PFSK-1 (cell line): ENCODE data around the gene RNASEH1.

ENCODE experiments used
- FOXP2 ChIP-seq: optimal IDR thresholded peaks from 2 replicates; pipeline ENCODE3; 2011; ENCODE audit warnings: borderline replicate concordance, control low read depth, inconsistent platforms; ENCODE audit not compliant: insufficient read depth; ENCODE audit errors: extremely low read length, extremely low read depth
- POLR2AphosphoS5 ChIP-seq: IDR thresholded peaks from 2 replicates; pipeline ENCODE4 v1.6.1; 2012; ENCODE audit warnings: low read depth, mild to moderate bottlenecking, control low read depth, low read length, moderate library complexity
- REST ChIP-seq, 2 experiments: IDR thresholded peaks; 2 replicates each; pipeline versions ENCODE4 v1.6.1 to v1.8.0; 2011 to 2012; ENCODE audit warnings: low read depth in 2 of 2, low read length in 2 of 2, control low read depth in 1 of 2, inconsistent platforms in 1 of 2, mild to moderate bottlenecking in 1 of 2, moderate library complexity in 1 of 2; ENCODE audit not compliant: insufficient read depth in 1 of 2
- SIN3A ChIP-seq: IDR thresholded peaks from 2 replicates; pipeline ENCODE4 v1.6.1; 2012; ENCODE audit warnings: mild to moderate bottlenecking, low read length, moderate library complexity, borderline replicate concordance; ENCODE audit not compliant: insufficient read depth
- TAF1 ChIP-seq: IDR thresholded peaks from 2 replicates; pipeline ENCODE4 v1.6.1; 2012; ENCODE audit warnings: low read length, control low read depth, borderline replicate concordance; ENCODE audit not compliant: insufficient read depth

RNASEH1 gene

GRCh38 chr2:3588084-3588483, 30.0 kb upstream of the RNASEH1 start:
- TF ChIP-seq TAF1 (no peak), POLR2AphosphoS5 (no peak), REST (IDR thresholded peaks at IDR 0.05; ENCODE audit: insufficient read depth in 1 of 2, low read depth in 2 of 2, low read length in 2 of 2) (no peak), SIN3A (no peak), FOXP2 (no peak)

- no peak for TF ChIP-seq FOXP2
- no peak for TF ChIP-seq REST (IDR thresholded peaks at IDR 0.05; ENCODE audit: insufficient read depth in 1 of 2, low read depth in 2 of 2, low read length in 2 of 2)
- TF ChIP-seq TAF1, result no peak
- no peak for TF ChIP-seq SIN3A
These were observed 29.3 kb upstream of the RNASEH1 start for GRCh38 chr2:3587432-3587831.

GRCh38 chr2:3587021-3587420, 28.9 kb upstream of the RNASEH1 start:
- TF ChIP-seq SIN3A (no peak), POLR2AphosphoS5 (no peak), REST (IDR thresholded peaks at IDR 0.05; ENCODE audit: insufficient read depth in 1 of 2, low read depth in 2 of 2, low read length in 2 of 2) (no peak), TAF1 (no peak), FOXP2 (no peak)

- no peak for TF ChIP-seq REST (IDR thresholded peaks at IDR 0.05; ENCODE audit: insufficient read depth in 1 of 2, low read depth in 2 of 2, low read length in 2 of 2)
- TF ChIP-seq POLR2AphosphoS5, result no peak
- TF ChIP-seq FOXP2, result no peak
- TF ChIP-seq TAF1, result no peak
- TF ChIP-seq SIN3A, result no peak
These were observed 28.1 kb upstream of the RNASEH1 start for GRCh38 chr2:3586220-3586619.

GRCh38 chr2:3585261-3586109, 27.4 kb upstream of the RNASEH1 start:
- TF ChIP-seq FOXP2 (peak; percentile 44), POLR2AphosphoS5 (peak; percentile 70), SIN3A (peak; percentile 3; the same call in 1 of the 2 replicates), REST (IDR thresholded peaks at IDR 0.05; ENCODE audit: insufficient read depth in 1 of 2, low read depth in 2 of 2, low read length in 2 of 2) (peak; percentile 19 to 38; a peak in 1 of 4 replicates), TAF1 (0 out of 2 replicates have a peak, but pooled peaks have one; percentile 48)
